Stomach (tissue), 4 donors: Measurements from ENCODE around the gene CDH9.

Experiments
- EP300 ChIP-seq: sonication (generic); formaldehyde crosslinking; IDR thresholded peaks from one replicate; pipeline ENCODE4 v1.6.1; 2017; ENCODE audit warnings: antibody characterized with exemption
- POLR2A ChIP-seq, 4 donors: fragments of 450-650 bp; IDR thresholded peaks; one replicate each; pipeline ENCODE4 v1.6.1; 2016; ENCODE audit warnings: antibody characterized with exemption in 4 of 4, control low read depth in 2 of 4, mild to moderate bottlenecking in 1 of 4, moderate library complexity in 1 of 4
- POLR2AphosphoS5 ChIP-seq, 3 donors: sonication (generic); formaldehyde crosslinking; IDR thresholded peaks; one replicate each; pipeline ENCODE4 v1.6.1; 2016; ENCODE audit warnings: antibody characterized with exemption in 3 of 3
- TF ChIP-seq, protein P1 (sequence below), 7 experiments: fragments of 450-650 bp in 4 of 7; fragments of 200-600 bp in 3 of 7; sonication (generic) in 3 of 7; IDR thresholded peaks; one replicate each; pipeline ENCODE4 v1.5.1; 2016 to 2019; ENCODE audit warnings: antibody characterized with exemption in 7 of 7, control low read depth in 2 of 7, mild to moderate bottlenecking in 1 of 7

DNA sequence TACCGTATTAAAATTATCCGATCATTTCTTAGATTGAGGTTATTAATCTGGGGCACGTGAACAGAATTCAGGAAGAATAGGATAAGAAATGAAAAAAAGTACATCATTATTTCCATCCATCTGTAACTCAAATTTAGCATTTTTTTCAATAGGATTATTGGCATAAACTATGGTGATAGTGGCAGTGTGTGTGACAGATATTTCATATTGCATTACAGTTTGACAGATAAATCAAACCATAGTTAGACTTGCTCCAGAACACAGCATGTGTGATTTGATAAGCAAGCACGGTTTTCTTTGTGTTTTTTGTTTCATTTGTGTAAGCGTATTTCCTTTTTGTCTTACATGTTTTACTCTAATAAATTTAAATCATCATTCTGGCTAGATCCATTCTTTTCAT, 155.0 kb downstream of the CDH9 start:
- no peak for TF ChIP-seq POLR2A (IDR thresholded peaks at IDR 0.05)
- TF ChIP-seq, protein P1, sequence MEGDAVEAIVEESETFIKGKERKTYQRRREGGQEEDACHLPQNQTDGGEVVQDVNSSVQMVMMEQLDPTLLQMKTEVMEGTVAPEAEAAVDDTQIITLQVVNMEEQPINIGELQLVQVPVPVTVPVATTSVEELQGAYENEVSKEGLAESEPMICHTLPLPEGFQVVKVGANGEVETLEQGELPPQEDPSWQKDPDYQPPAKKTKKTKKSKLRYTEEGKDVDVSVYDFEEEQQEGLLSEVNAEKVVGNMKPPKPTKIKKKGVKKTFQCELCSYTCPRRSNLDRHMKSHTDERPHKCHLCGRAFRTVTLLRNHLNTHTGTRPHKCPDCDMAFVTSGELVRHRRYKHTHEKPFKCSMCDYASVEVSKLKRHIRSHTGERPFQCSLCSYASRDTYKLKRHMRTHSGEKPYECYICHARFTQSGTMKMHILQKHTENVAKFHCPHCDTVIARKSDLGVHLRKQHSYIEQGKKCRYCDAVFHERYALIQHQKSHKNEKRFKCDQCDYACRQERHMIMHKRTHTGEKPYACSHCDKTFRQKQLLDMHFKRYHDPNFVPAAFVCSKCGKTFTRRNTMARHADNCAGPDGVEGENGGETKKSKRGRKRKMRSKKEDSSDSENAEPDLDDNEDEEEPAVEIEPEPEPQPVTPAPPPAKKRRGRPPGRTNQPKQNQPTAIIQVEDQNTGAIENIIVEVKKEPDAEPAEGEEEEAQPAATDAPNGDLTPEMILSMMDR (IDR thresholded peaks at IDR 0.05), result no peak
- no peak for TF ChIP-seq POLR2AphosphoS5 (IDR thresholded peaks at IDR 0.05)
- TF ChIP-seq EP300, result no peak
